GM21717 (cell line): ENCODE data around the gene ALOX12.
"Not testable (repeated sequence)": the region's sequence is repeated elsewhere in the genome, so short reads cannot be mapped to it uniquely, and the experiment has no call there.

Source experiments
- ATAC-seq: cut with Tn5 transposase; IDR thresholded peaks from one replicate; pipeline ENCODE4 v1.9.1; 2021; ENCODE audit warnings: mild to moderate bottlenecking, moderate library complexity; ENCODE audit not compliant: unreplicated experiment

ALOX12 gene

GRCh38 chr17:6995500-6996255 lies at the start of gene ALOX12:
TSS of gene ALOX12 (plus strand) at chr17:6996049. CDS start at chr17:6996118, 69 bp downstream.
- ATAC-seq, result no peak

GRCh38 chr17:6947745-6948144 lies 48.1 kb upstream of the ALOX12 start:
- no peak for ATAC-seq

- ATAC-seq, result no peak
Measured at GRCh38 chr17:6948562-6948961, 47.3 kb upstream of the ALOX12 start.

GRCh38 chr17:6948976-6949375 lies 46.9 kb upstream of the ALOX12 start:
- no peak for ATAC-seq

- ATAC-seq, result not testable (repeated sequence)
Measured at GRCh38 chr17:6950938-6951337, 44.9 kb upstream of the ALOX12 start.

GRCh38 chr17:6953689-6954088 lies 42.2 kb upstream of the ALOX12 start:
- no peak for ATAC-seq

GRCh38 chr17:6959700-6960099 lies 36.1 kb upstream of the ALOX12 start:
- no peak for ATAC-seq

GRCh38 chr17:6969323-6969726 lies 26.5 kb upstream of the ALOX12 start:
- no peak for ATAC-seq

GRCh38 chr17:6970992-6971391 lies 24.9 kb upstream of the ALOX12 start:
- no peak for ATAC-seq

- ATAC-seq, result not testable (repeated sequence)
Measured at GRCh38 chr17:6979440-6979839, 16.4 kb upstream of the ALOX12 start.

- no peak for ATAC-seq
Measured at GRCh38 chr17:6981426-6981825, 14.4 kb upstream of the ALOX12 start.

GRCh38 chr17:6985266-6985665 lies 10.6 kb upstream of the ALOX12 start:
- no peak for ATAC-seq

GRCh38 chr17:6986676-6987075 lies 9.2 kb upstream of the ALOX12 start:
- no peak for ATAC-seq

- no peak for ATAC-seq
Measured at GRCh38 chr17:6989779-6990178, 6.1 kb upstream of the ALOX12 start.

- ATAC-seq, result not testable (repeated sequence)
Measured at GRCh38 chr17:6993613-6994056, 2.2 kb upstream of the ALOX12 start.

- ATAC-seq, result no peak
Measured at GRCh38 chr17:6994118-6994598, 1.7 kb upstream of the ALOX12 start.

- ATAC-seq, result no peak
Measured at GRCh38 chr17:6994666-6995256, 1.1 kb upstream of the ALOX12 start.

GRCh38 chr17:6996256-6997011 lies 585 bp downstream of the ALOX12 start:
- ATAC-seq, result no peak

GRCh38 chr17:6997171-6997570 lies 1.3 kb downstream of the ALOX12 start:
- no peak for ATAC-seq

GRCh38 chr17:6998855-6999508 lies 3.1 kb downstream of the ALOX12 start:
- no peak for ATAC-seq

GRCh38 chr17:7001318-7001961 lies 5.6 kb downstream of the ALOX12 start:
- no peak for ATAC-seq
